Measurements from ENCODE around the gene IKZF1. TPM values are rescaled to one million over a fixed set of nuclear protein-coding genes. Genes with fewer than 3 reads are reported as not detected.

Gene IKZF1
- total and polyA plus RNA-seq, 2 donors (not counting 1 experiment from before 2014, with no cell fraction given): 0.01 TPM; not detected in 1

DNA sequence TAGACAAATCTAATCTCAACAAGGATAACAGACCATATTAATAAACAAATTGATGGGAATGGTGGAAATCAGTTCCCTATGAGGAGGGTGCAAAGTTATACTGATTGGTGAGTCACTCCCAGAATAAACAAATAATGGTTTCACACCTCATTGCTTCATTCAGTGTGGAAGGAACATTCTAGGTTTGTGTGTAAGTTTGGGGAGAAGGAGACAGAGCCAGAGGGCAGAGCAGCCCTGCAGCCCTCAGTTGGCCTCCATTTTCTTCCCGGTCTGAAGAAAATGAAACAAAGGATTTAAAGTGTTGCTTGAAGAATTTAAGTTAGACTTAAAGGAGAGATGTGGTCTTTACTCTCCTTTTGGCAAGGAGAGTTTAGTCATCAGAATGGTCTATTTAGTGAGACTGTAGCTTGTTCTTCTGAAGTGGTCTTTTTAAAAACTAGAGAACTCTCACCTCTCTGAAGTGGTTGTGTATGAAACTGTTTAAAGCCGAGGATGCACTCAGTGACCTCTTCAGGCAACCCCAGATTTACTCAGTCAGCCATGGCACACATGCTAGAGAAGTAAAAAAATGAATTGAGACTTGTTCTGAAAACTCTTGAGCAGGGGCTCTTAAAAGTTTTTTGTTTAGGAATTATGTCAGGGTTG, 27.2 kb downstream of the IKZF1 start:
- Histone ChIP-seq H3K9ac (ENCODE audit: insufficient read depth, low read length) (no peak overlapping the region), H3K9me3 (ENCODE audit: control insufficient read depth, insufficient read depth, low read depth, low read length) (no peaks in the 10 kb centered on the region), H3K4me1 (ENCODE audit: control insufficient read depth, extremely low read depth, insufficient read depth, low read length) (no peaks in the 10 kb centered on the region), H3K4me3 (replicated peaks in 1 of 4; ENCODE audit: control extremely low read depth in 1 of 4, insufficient read depth in 1 of 4, low read depth in 3 of 4, low read length in 4 of 4) (no peak overlapping the region), H3K4me2 (ENCODE audit: extremely low read depth, insufficient read depth, low read length) (no peak overlapping the region), H3K27ac (ENCODE audit: insufficient read depth, low read length) (no peak overlapping the region), H3K36me3 (ENCODE audit: control insufficient read depth, insufficient read depth, low read length) (no peaks in the 10 kb centered on the region), H2AFZ (ENCODE audit: low read length) (no peak overlapping the region), H3K27me3 (ENCODE audit: control insufficient read depth, insufficient read depth, low read length) (no peaks in the 10 kb centered on the region), H3K79me2 (ENCODE audit: control insufficient read depth, insufficient read depth, low read length) (no peaks in the 10 kb centered on the region), H4K20me1 (ENCODE audit: control insufficient read depth, extremely low read depth, insufficient read depth, low read length) (no peaks in the 10 kb centered on the region)
- TF ChIP-seq, protein P1, sequence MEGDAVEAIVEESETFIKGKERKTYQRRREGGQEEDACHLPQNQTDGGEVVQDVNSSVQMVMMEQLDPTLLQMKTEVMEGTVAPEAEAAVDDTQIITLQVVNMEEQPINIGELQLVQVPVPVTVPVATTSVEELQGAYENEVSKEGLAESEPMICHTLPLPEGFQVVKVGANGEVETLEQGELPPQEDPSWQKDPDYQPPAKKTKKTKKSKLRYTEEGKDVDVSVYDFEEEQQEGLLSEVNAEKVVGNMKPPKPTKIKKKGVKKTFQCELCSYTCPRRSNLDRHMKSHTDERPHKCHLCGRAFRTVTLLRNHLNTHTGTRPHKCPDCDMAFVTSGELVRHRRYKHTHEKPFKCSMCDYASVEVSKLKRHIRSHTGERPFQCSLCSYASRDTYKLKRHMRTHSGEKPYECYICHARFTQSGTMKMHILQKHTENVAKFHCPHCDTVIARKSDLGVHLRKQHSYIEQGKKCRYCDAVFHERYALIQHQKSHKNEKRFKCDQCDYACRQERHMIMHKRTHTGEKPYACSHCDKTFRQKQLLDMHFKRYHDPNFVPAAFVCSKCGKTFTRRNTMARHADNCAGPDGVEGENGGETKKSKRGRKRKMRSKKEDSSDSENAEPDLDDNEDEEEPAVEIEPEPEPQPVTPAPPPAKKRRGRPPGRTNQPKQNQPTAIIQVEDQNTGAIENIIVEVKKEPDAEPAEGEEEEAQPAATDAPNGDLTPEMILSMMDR (conservative IDR thresholded peaks at IDR 0.05 in 1 of 2, IDR thresholded peaks at IDR 0.05 in 1 of 2; ENCODE audit: low read depth in 1 of 2, low read length in 2 of 2): no peak
- TF ChIP-seq EZH2 (IDR thresholded peaks at IDR 0.05; ENCODE audit: low read length, missing control alignments): no peak
- no peak for DNase-seq (ENCODE audit: low read depth in 2 of 2)

DNA sequence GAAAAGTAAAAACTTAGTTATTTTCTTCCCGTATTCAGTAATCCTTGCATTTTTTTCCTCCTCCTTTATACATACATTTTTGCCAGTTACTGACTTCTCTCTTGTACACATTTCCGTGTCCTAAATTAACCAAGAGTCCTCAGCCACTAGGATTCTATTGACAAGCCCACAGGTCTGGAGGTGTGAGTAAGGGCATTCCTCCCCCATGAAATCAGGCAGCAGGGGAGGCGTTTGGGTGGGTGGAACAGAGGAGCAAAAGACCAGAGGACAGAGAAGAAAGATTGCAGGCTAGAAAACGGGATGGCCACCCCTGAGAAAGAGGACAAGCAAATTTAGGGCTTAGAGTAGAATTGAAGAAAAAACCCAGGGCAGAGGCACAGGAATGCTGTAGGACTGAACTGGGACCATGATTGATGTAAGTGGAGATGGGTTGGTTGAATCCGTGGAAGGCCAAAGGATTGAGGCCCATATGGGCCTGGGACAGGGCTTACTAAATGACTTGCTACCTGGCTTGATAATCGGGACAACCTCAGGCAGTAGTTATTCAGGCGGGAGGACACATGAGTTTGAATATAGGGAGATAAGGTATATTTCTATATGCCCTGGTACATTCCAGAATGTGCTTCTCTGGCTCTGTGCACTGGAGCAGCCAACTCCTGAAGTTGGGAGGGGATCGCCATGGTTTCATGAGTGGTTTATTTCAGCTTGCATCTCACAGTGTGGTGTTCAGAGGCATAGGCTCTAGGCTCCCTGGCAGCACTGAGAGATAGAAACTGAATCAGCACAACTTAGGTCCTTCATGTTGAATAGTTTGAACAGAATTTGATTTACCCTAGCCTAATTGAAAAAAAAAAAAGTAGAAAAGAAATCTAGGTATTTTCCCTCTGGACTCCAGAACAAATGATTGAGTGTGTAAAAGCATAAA, 28.0 kb downstream of the IKZF1 start:
- no peak overlapping the region for H3K27ac ChIP-seq (ENCODE audit: insufficient read depth, low read length)
- TF ChIP-seq, protein P1 (conservative IDR thresholded peaks at IDR 0.05 in 1 of 2, IDR thresholded peaks at IDR 0.05 in 1 of 2; ENCODE audit: low read depth in 1 of 2, low read length in 2 of 2): no peak
- TF ChIP-seq EZH2 (IDR thresholded peaks at IDR 0.05; ENCODE audit: low read length, missing control alignments): no peak
- H3K9me3 ChIP-seq (ENCODE audit: control insufficient read depth, insufficient read depth, low read depth, low read length): no peaks in the 10 kb centered on the region
- DNase-seq (ENCODE audit: low read depth in 2 of 2): no peak
- no peaks in the 10 kb centered on the region for H3K27me3 ChIP-seq (ENCODE audit: control insufficient read depth, insufficient read depth, low read length)
- no peaks in the 10 kb centered on the region for H3K4me1 ChIP-seq (ENCODE audit: control insufficient read depth, extremely low read depth, insufficient read depth, low read length)
- no peaks in the 10 kb centered on the region for H4K20me1 ChIP-seq (ENCODE audit: control insufficient read depth, extremely low read depth, insufficient read depth, low read length)
- H2AFZ ChIP-seq (ENCODE audit: low read length): no peak overlapping the region
- no peak overlapping the region for H3K4me3 ChIP-seq (replicated peaks in 1 of 4; ENCODE audit: control extremely low read depth in 1 of 4, insufficient read depth in 1 of 4, low read depth in 3 of 4, low read length in 4 of 4)
- H3K4me2 ChIP-seq (ENCODE audit: extremely low read depth, insufficient read depth, low read length): no peak overlapping the region
- no peaks in the 10 kb centered on the region for H3K36me3 ChIP-seq (ENCODE audit: control insufficient read depth, insufficient read depth, low read length)
- H3K79me2 ChIP-seq (ENCODE audit: control insufficient read depth, insufficient read depth, low read length): no peaks in the 10 kb centered on the region
- H3K9ac ChIP-seq (ENCODE audit: insufficient read depth, low read length): no peak overlapping the region

DNA sequence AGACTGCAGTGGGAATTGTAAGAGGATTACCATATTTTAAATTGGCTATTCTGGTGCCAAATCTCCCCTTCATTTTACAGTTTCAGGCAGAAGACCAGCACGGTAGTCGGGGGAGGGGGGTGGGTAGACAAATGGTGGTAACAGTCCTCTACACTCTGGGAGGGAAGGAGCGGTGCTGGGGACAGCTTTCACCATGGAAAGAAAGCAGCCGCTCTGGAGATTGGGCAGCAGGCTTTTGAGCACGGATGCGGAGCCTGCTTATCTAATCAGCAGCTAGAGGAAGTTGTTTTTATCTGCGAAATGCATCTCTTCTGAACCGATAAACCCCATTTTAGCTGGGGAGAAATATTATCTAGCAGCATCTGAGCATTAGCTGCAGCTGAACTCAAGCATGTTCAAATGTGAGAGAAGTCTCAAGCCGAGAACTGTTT, 28.7 kb downstream of the IKZF1 start:
- H3K27ac ChIP-seq (ENCODE audit: insufficient read depth, low read length): no peak overlapping the region
- no peaks in the 10 kb centered on the region for H3K4me1 ChIP-seq (ENCODE audit: control insufficient read depth, extremely low read depth, insufficient read depth, low read length)
- no peak overlapping the region for H2AFZ ChIP-seq (ENCODE audit: low read length)
- no peaks in the 10 kb centered on the region for H3K79me2 ChIP-seq (ENCODE audit: control insufficient read depth, insufficient read depth, low read length)
- H3K9ac ChIP-seq (ENCODE audit: insufficient read depth, low read length): no peak overlapping the region
- H3K36me3 ChIP-seq (ENCODE audit: control insufficient read depth, insufficient read depth, low read length): no peaks in the 10 kb centered on the region
- no peaks in the 10 kb centered on the region for H4K20me1 ChIP-seq (ENCODE audit: control insufficient read depth, extremely low read depth, insufficient read depth, low read length)
- H3K4me2 ChIP-seq (ENCODE audit: extremely low read depth, insufficient read depth, low read length): no peak overlapping the region
- DNase-seq (ENCODE audit: low read depth in 2 of 2): no peak
- TF ChIP-seq, protein P1 (conservative IDR thresholded peaks at IDR 0.05 in 1 of 2, IDR thresholded peaks at IDR 0.05 in 1 of 2; ENCODE audit: low read depth in 1 of 2, low read length in 2 of 2): no peak
- no peak for TF ChIP-seq EZH2 (IDR thresholded peaks at IDR 0.05; ENCODE audit: low read length, missing control alignments)
- H3K27me3 ChIP-seq (ENCODE audit: control insufficient read depth, insufficient read depth, low read length): no peaks in the 10 kb centered on the region
- no peak overlapping the region for H3K4me3 ChIP-seq (replicated peaks in 1 of 4; ENCODE audit: control extremely low read depth in 1 of 4, insufficient read depth in 1 of 4, low read depth in 3 of 4, low read length in 4 of 4)
- H3K9me3 ChIP-seq (ENCODE audit: control insufficient read depth, insufficient read depth, low read depth, low read length): no peaks in the 10 kb centered on the region
